Measurements from ENCODE around the gene SPN.

DNA sequence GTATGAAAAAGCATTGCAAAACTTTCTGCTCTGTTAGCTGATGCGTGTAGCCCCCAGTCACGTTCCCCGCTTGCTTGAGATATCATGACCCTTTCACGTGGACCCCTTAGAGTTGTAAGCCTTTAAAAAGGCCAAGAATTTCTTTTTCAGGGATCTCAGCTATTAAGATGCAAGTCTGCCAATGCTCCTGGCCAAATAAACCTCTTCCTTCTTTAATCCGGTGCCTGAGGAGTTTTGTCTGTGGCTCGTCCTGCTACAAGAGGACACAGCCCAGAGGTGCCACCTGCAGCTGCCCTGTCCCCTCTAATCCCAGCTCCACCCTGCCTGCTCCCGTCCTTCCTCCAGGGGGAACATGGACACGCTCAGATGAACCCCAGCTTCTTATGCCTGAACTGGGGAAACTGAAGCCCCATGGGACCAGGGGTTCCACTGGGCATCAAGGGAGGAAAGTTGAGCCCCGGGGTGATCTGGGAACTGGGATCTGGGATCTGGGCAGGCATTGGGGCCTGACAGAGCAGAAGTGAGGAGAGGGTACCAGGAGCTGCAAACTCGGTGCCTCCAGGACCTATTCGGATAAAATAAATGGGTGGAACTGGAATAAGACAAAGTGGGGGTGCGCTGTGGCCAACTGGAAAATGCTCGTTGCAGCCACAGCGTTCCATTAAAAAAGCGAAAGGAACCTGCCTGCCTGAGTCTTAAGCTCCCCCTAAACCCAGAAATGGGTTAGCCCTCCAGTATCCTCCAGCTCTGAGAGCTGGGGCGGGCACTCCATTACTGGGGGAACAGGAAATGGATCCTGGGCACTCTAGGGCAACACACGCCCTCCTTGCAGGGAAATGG is 35.7 kb downstream of the SPN start:
- TF ChIP-seq, protein P1, sequence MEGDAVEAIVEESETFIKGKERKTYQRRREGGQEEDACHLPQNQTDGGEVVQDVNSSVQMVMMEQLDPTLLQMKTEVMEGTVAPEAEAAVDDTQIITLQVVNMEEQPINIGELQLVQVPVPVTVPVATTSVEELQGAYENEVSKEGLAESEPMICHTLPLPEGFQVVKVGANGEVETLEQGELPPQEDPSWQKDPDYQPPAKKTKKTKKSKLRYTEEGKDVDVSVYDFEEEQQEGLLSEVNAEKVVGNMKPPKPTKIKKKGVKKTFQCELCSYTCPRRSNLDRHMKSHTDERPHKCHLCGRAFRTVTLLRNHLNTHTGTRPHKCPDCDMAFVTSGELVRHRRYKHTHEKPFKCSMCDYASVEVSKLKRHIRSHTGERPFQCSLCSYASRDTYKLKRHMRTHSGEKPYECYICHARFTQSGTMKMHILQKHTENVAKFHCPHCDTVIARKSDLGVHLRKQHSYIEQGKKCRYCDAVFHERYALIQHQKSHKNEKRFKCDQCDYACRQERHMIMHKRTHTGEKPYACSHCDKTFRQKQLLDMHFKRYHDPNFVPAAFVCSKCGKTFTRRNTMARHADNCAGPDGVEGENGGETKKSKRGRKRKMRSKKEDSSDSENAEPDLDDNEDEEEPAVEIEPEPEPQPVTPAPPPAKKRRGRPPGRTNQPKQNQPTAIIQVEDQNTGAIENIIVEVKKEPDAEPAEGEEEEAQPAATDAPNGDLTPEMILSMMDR (IDR thresholded peaks at IDR 0.05; ENCODE audit: low read length), result no peak
- no peak for TF ChIP-seq EZH2phosphoT487 (IDR thresholded peaks at IDR 0.05; ENCODE audit: low read length)
